Testis (tissue), 2 donors: ENCODE measurements around the gene MLXIP.

Experiments used
- POLR2A ChIP-seq: fragments of 450-650 bp; IDR thresholded peaks from one replicate; pipeline ENCODE4 v1.6.1; 2017; ENCODE audit warnings: antibody characterized with exemption, mild to moderate bottlenecking, moderate library complexity
- TF ChIP-seq, protein P1 (sequence below), 3 experiments: fragments of 450-650 bp in 2 of 3; fragments of 200-600 bp in 1 of 3; sonication (generic) in 1 of 3; IDR thresholded peaks; one replicate each; pipeline ENCODE4 v1.5.1; 2016 to 2019; ENCODE audit warnings: antibody characterized with exemption in 3 of 3, mild to moderate bottlenecking in 2 of 3, moderate library complexity in 1 of 3

DNA sequence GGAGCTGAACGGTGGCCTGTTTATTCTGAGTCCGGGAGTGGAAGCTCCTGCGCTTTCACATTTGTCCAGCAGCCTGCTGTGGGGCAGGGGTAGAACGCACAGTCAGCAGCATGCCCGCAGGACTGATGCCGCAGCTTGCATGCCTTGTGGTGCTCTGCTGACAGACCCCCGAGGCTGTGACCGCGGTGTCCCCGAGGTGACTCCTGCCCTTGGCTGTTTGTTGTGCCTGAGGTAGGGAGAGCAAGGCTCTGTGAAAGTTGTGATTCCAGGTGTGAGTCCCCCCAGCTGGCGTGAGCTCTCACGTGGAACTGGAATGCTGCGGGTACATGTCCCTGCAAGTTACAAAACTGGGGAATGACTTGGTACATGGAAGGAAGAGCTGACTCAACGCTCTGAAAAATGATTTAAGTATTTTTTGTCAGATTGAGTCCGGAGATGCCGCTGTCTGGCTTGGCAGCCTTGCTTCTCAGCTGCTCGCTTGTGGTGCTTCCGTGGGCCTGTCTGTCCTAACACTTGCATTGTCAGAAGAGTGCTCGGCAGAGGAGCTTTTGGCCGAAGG, 18.1 kb downstream of the MLXIP start:
- TF ChIP-seq, protein P1, sequence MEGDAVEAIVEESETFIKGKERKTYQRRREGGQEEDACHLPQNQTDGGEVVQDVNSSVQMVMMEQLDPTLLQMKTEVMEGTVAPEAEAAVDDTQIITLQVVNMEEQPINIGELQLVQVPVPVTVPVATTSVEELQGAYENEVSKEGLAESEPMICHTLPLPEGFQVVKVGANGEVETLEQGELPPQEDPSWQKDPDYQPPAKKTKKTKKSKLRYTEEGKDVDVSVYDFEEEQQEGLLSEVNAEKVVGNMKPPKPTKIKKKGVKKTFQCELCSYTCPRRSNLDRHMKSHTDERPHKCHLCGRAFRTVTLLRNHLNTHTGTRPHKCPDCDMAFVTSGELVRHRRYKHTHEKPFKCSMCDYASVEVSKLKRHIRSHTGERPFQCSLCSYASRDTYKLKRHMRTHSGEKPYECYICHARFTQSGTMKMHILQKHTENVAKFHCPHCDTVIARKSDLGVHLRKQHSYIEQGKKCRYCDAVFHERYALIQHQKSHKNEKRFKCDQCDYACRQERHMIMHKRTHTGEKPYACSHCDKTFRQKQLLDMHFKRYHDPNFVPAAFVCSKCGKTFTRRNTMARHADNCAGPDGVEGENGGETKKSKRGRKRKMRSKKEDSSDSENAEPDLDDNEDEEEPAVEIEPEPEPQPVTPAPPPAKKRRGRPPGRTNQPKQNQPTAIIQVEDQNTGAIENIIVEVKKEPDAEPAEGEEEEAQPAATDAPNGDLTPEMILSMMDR (IDR thresholded peaks at IDR 0.05): no peak
- TF ChIP-seq POLR2A: no peak
